TTC549 (cell line): ENCODE measurements around the gene TM4SF20.

Source experiments
- FAIRE-seq: peaks from 2 replicates; lab custom pipeline; 2012; peaks lifted over from hg19 to GRCh38; lab: Jason Lieb, UNC

TM4SF20 gene

GRCh38 chr2:227320305-227321094, 58.6 kb downstream of the TM4SF20 start:
- no peak for FAIRE-seq

DNA sequence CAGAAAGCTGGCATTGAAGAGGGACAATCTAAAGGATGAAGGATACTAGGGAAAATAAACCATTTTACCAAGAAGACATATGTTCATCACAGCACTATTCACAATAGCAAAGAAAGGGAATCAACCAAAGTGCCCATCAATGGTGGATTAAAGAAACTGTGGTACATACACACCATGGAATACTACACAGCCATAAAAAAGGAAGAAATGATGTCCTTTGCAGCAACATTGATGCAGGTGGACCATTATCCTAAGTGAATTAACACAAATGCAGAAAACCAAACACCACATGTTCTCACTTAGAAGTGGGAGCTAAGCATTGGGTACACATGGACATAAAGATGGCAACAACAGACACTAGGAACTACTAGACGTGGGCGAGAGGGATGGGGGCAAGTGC, 61.3 kb downstream of the TM4SF20 start:
- no peak for FAIRE-seq

DNA sequence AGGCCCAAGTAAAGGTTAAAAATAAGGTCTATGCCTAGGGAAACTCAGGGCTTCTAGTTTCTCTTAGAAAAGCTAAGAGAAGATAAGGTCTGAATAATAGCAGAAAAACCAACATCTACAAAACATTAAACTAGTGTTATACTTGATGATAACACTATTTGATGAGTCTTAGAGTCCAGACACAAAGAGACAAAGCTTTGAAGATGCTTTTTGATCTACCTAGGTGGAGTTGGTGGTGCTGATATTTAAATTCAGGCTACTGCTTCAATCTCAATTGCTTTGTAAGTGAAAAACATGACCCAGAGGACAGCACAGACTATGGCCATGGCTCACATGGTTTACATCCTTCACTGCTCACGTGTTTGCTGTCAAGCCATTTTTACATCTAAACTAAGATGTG, 65.8 kb downstream of the TM4SF20 start:
- FAIRE-seq = no peak

DNA sequence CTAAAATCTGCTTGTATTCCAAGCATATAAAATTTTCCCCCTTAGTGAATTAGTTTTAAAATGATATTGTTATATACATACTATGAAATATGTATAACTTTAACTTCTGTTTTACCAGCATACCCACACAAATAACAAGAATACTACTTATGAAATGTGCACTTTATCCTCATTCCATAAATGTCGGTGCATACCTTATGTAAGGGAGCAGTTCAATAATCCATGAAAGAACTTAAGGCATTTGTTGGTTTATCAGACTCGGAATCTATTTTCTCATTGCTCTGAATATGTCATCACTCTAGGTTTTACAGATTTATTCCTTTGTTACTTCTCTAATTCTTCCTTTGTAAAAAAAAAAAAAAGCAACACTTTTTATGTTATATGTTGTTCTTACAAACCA, 66.5 kb downstream of the TM4SF20 start:
- no peak for FAIRE-seq
